ENCODE measurements around the gene CDK5RAP2. TPM values are rescaled to one million over a fixed set of nuclear protein-coding genes. Genes with fewer than 3 reads are reported as not detected.

CDK5RAP2 gene
- total RNA-seq, 1 experiment from 2014 or later, result 48.4 TPM

GRCh38 chr9:120449566-120449965 lies 130.4 kb downstream of the CDK5RAP2 start:
- H3K4me3 ChIP-seq (ENCODE audit: low read length), result no peak overlapping the region
- H3K4me2 ChIP-seq (ENCODE audit: low read depth, low read length, poor library complexity, severe bottlenecking), result no peak overlapping the region
- H3K36me3 ChIP-seq (ENCODE audit: insufficient read depth, low read length), result peaks cover 14% of the 10 kb centered on the region; the same call in 1 of the 2 replicates
- H3K9me3 ChIP-seq (ENCODE audit: low read length), result no peaks in the 10 kb centered on the region
- H3K27me3 ChIP-seq (ENCODE audit: low read length), result no peaks in the 10 kb centered on the region
- H2AFZ ChIP-seq (ENCODE audit: low read length), result no peak overlapping the region
- H3K4me1 ChIP-seq (ENCODE audit: low read length), result peaks cover 12% of the 10 kb centered on the region
- no peak overlapping the region for H3K27ac ChIP-seq (ENCODE audit: low read length)
- H4K20me1 ChIP-seq (ENCODE audit: insufficient read depth, low read depth, low read length), result no peaks in the 10 kb centered on the region
- peaks cover 25% of the 10 kb centered on the region for H3K79me2 ChIP-seq (ENCODE audit: low read length)
- no peaks in the 10 kb centered on the region for H3K9me2 ChIP-seq (replicated peaks; ENCODE audit: insufficient read depth, low read length)
- H3K9ac ChIP-seq (ENCODE audit: low read length), result no peak overlapping the region
- DNase-seq, result no peak

GRCh38 chr9:120447959-120448500 lies 131.9 kb downstream of the CDK5RAP2 start:
- Histone ChIP-seq H3K27ac (ENCODE audit: low read length) (no peak overlapping the region), H3K27me3 (ENCODE audit: low read length) (no peaks in the 10 kb centered on the region), H3K9me2 (replicated peaks; ENCODE audit: insufficient read depth, low read length) (no peaks in the 10 kb centered on the region), H3K36me3 (ENCODE audit: insufficient read depth, low read length) (peaks cover 14% of the 10 kb centered on the region; the same call in 1 of the 2 replicates), H3K4me2 (ENCODE audit: low read depth, low read length, poor library complexity, severe bottlenecking) (no peak overlapping the region), H2AFZ (ENCODE audit: low read length) (no peak overlapping the region), H4K20me1 (ENCODE audit: insufficient read depth, low read depth, low read length) (no peaks in the 10 kb centered on the region), H3K4me1 (ENCODE audit: low read length) (peaks cover 19% of the 10 kb centered on the region), H3K79me2 (ENCODE audit: low read length) (peaks cover 25% of the 10 kb centered on the region), H3K9me3 (ENCODE audit: low read length) (no peaks in the 10 kb centered on the region), H3K9ac (ENCODE audit: low read length) (no peak overlapping the region), H3K4me3 (ENCODE audit: low read length) (no peak overlapping the region)
- no peak for DNase-seq

DNA sequence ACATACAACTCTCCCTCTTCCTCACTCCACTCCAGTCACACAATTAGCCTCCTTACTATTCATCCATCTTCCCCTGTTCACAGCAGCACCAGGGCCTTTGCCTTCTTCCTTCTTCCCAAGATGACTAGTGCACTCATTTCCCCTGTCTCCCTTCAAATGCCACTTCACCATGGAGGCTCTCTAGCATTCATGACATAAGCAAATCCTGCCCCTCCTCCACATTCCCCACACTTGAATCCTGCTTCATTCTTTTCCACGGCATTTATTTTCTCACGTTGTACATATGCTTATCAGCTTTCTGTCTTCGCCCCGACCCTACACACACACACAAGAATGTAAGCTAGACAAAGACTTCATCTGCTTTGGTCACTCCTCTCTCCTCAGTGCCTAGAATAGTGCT lies 133.3 kb downstream of the CDK5RAP2 start:
- peaks cover 14% of the 10 kb centered on the region; the same call in 1 of the 2 replicates for H3K36me3 ChIP-seq (ENCODE audit: insufficient read depth, low read length)

GRCh38 chr9:120443976-120444375 lies 136.0 kb downstream of the CDK5RAP2 start:
- H3K4me3 ChIP-seq (ENCODE audit: low read length), result no peak overlapping the region
- H2AFZ ChIP-seq (ENCODE audit: low read length), result no peak overlapping the region
- no peak overlapping the region for H3K27ac ChIP-seq (ENCODE audit: low read length)
- no peak overlapping the region for H3K4me2 ChIP-seq (ENCODE audit: low read depth, low read length, poor library complexity, severe bottlenecking)
- no peak overlapping the region for H3K9ac ChIP-seq (ENCODE audit: low read length)
- H3K9me3 ChIP-seq (ENCODE audit: low read length), result no peaks in the 10 kb centered on the region
- H3K36me3 ChIP-seq (ENCODE audit: insufficient read depth, low read length), result peaks cover 11% of the 10 kb centered on the region; the same call in 1 of the 2 replicates
- no peak for DNase-seq
- peaks cover 24% of the 10 kb centered on the region for H3K4me1 ChIP-seq (ENCODE audit: low read length)
- H3K9me2 ChIP-seq (replicated peaks; ENCODE audit: insufficient read depth, low read length), result no peaks in the 10 kb centered on the region
- no peaks in the 10 kb centered on the region for H3K79me2 ChIP-seq (ENCODE audit: low read length)
- H4K20me1 ChIP-seq (ENCODE audit: insufficient read depth, low read depth, low read length), result no peaks in the 10 kb centered on the region
- no peaks in the 10 kb centered on the region for H3K27me3 ChIP-seq (ENCODE audit: low read length)

More for the DNA sequence above, 133.3 kb downstream of the CDK5RAP2 start:
- no peak for DNase-seq
- Histone ChIP-seq H3K9me2 (replicated peaks; ENCODE audit: insufficient read depth, low read length) (no peaks in the 10 kb centered on the region), H3K27me3 (ENCODE audit: low read length) (no peaks in the 10 kb centered on the region), H2AFZ (ENCODE audit: low read length) (no peak overlapping the region), H3K9ac (ENCODE audit: low read length) (no peak overlapping the region), H3K9me3 (ENCODE audit: low read length) (no peaks in the 10 kb centered on the region), H3K4me1 (ENCODE audit: low read length) (peaks cover 25% of the 10 kb centered on the region), H4K20me1 (ENCODE audit: insufficient read depth, low read depth, low read length) (no peaks in the 10 kb centered on the region), H3K4me3 (ENCODE audit: low read length) (no peak overlapping the region), H3K27ac (ENCODE audit: low read length) (no peak overlapping the region), H3K4me2 (ENCODE audit: low read depth, low read length, poor library complexity, severe bottlenecking) (no peak overlapping the region), H3K79me2 (ENCODE audit: low read length) (peaks cover 21% of the 10 kb centered on the region)

DNA sequence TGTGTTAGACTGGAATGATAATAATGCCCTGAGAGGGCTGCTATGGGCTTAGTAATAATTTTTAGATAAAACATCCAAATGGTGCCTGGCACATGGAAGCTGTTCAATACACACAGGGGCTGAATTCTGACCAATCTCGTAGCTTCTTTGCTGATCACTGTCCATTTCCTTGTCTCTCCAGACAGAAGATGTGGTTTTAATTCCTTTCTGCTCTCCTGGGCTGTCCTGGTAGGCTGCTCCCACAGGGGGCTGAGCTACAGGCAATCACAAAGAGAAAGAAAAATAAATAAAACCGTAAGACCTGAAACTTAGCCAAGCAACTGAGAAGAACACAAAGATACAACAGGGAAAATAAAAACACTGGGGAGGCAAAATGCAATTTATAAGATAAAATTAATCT lies 136.5 kb downstream of the CDK5RAP2 start:
- H3K9me2 ChIP-seq (replicated peaks; ENCODE audit: insufficient read depth, low read length), result no peaks in the 10 kb centered on the region
- H2AFZ ChIP-seq (ENCODE audit: low read length), result no peak overlapping the region
- H3K4me2 ChIP-seq (ENCODE audit: low read depth, low read length, poor library complexity, severe bottlenecking), result no peak overlapping the region
- H3K4me3 ChIP-seq (ENCODE audit: low read length), result no peak overlapping the region
- H3K79me2 ChIP-seq (ENCODE audit: low read length), result no peaks in the 10 kb centered on the region
- H4K20me1 ChIP-seq (ENCODE audit: insufficient read depth, low read depth, low read length), result no peaks in the 10 kb centered on the region
- H3K27ac ChIP-seq (ENCODE audit: low read length), result no peak overlapping the region
- H3K9ac ChIP-seq (ENCODE audit: low read length), result no peak overlapping the region
- no peak for DNase-seq
- H3K4me1 ChIP-seq (ENCODE audit: low read length), result peaks cover 24% of the 10 kb centered on the region
- H3K9me3 ChIP-seq (ENCODE audit: low read length), result no peaks in the 10 kb centered on the region
- H3K27me3 ChIP-seq (ENCODE audit: low read length), result no peaks in the 10 kb centered on the region
- peaks cover 16% of the 10 kb centered on the region; the same call in 1 of the 2 replicates for H3K36me3 ChIP-seq (ENCODE audit: insufficient read depth, low read length)

DNA sequence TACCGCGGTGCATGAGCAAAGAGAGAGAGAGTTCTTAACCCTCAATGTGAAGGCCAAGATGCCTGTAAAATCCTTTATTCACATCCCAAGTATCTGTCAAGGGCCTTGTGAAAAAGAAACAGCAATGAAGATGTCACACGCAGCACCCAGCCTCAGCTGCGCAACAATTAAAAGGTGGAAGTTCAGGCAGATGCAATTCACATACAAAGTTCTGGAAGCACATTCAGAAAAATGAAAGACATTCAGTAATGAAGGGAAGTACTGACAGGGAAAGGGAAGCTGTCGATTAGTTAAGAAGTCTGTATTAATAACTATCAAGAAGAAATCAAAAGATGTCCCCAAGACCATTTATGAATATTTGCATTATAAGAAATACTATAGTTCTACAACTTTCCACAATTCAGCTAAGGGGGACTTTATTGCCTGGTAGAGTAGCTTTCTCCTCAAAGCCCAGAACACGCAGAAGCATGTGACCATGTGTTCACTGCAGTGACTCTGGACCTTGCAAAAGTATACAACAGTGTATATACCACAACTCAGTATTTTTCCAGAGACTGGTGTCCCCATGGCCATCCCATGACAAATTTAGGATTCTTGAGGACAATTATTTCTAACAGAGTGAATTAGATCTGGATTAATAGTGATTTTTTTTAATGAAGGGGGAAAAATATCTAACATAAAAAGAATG lies 137.5 kb downstream of the CDK5RAP2 start:
- Histone ChIP-seq H3K9ac (ENCODE audit: low read length) (no peak overlapping the region), H3K4me2 (ENCODE audit: low read depth, low read length, poor library complexity, severe bottlenecking) (peak overlapping the region; percentile 29), H3K9me3 (ENCODE audit: low read length) (no peaks in the 10 kb centered on the region), H3K4me3 (ENCODE audit: low read length) (no peak overlapping the region), H3K27ac (ENCODE audit: low read length) (peak overlapping the region; percentile 66; the same call in 1 of the 2 replicates), H3K4me1 (ENCODE audit: low read length) (peaks cover 24% of the 10 kb centered on the region), H3K9me2 (replicated peaks; ENCODE audit: insufficient read depth, low read length) (no peaks in the 10 kb centered on the region), H2AFZ (ENCODE audit: low read length) (no peak overlapping the region), H3K36me3 (ENCODE audit: insufficient read depth, low read length) (peaks cover 23% of the 10 kb centered on the region; the same call in 1 of the 2 replicates), H3K79me2 (ENCODE audit: low read length) (0 out of 2 replicates have a peak, but pooled peaks cover 4% of the 10 kb centered on the region), H3K27me3 (ENCODE audit: low read length) (no peaks in the 10 kb centered on the region), H4K20me1 (ENCODE audit: insufficient read depth, low read depth, low read length) (no peaks in the 10 kb centered on the region)
- DNase-seq, result no peak

GRCh38 chr9:120441426-120442307 lies 138.3 kb downstream of the CDK5RAP2 start:
- DNase-seq, result peak; percentile 46
- no peak overlapping the region for H3K4me3 ChIP-seq (ENCODE audit: low read length)
- no peak overlapping the region for H3K9ac ChIP-seq (ENCODE audit: low read length)
- peak overlapping the region; percentile 29 for H3K4me2 ChIP-seq (ENCODE audit: low read depth, low read length, poor library complexity, severe bottlenecking)
- 0 out of 2 replicates have a peak, but pooled peaks cover 4% of the 10 kb centered on the region for H3K79me2 ChIP-seq (ENCODE audit: low read length)
- peak overlapping the region; percentile 66 for H3K27ac ChIP-seq (ENCODE audit: low read length)
- H2AFZ ChIP-seq (ENCODE audit: low read length), result no peak overlapping the region
- no peaks in the 10 kb centered on the region for H3K27me3 ChIP-seq (ENCODE audit: low read length)
- H4K20me1 ChIP-seq (ENCODE audit: insufficient read depth, low read depth, low read length), result no peaks in the 10 kb centered on the region
- no peaks in the 10 kb centered on the region for H3K9me2 ChIP-seq (replicated peaks; ENCODE audit: insufficient read depth, low read length)
- H3K9me3 ChIP-seq (ENCODE audit: low read length), result no peaks in the 10 kb centered on the region
- H3K36me3 ChIP-seq (ENCODE audit: insufficient read depth, low read length), result peaks cover 29% of the 10 kb centered on the region; the same call in 1 of the 2 replicates
- peaks cover 24% of the 10 kb centered on the region for H3K4me1 ChIP-seq (ENCODE audit: low read length)

- no peak for DNase-seq
- H3K36me3 ChIP-seq (ENCODE audit: insufficient read depth, low read length), result peaks cover 29% of the 10 kb centered on the region; the same call in 1 of the 2 replicates
Measured at GRCh38 chr9:120440791-120441190, 139.2 kb downstream of the CDK5RAP2 start.

More at GRCh38 chr9:120440791-120441190, 139.2 kb downstream of the CDK5RAP2 start:
- no peak overlapping the region for H3K4me2 ChIP-seq (ENCODE audit: low read depth, low read length, poor library complexity, severe bottlenecking)
- H3K9me2 ChIP-seq (replicated peaks; ENCODE audit: insufficient read depth, low read length), result no peaks in the 10 kb centered on the region
- H3K9ac ChIP-seq (ENCODE audit: low read length), result no peak overlapping the region
- no peak overlapping the region for H2AFZ ChIP-seq (ENCODE audit: low read length)
- H3K27ac ChIP-seq (ENCODE audit: low read length), result no peak overlapping the region
- H3K79me2 ChIP-seq (ENCODE audit: low read length), result 0 out of 2 replicates have a peak, but pooled peaks cover 4% of the 10 kb centered on the region
- peaks cover 24% of the 10 kb centered on the region for H3K4me1 ChIP-seq (ENCODE audit: low read length)
- H3K27me3 ChIP-seq (ENCODE audit: low read length), result no peaks in the 10 kb centered on the region
- H3K4me3 ChIP-seq (ENCODE audit: low read length), result no peak overlapping the region
- no peaks in the 10 kb centered on the region for H3K9me3 ChIP-seq (ENCODE audit: low read length)
- no peaks in the 10 kb centered on the region for H4K20me1 ChIP-seq (ENCODE audit: insufficient read depth, low read depth, low read length)
